ENCODE results near the gene COL4A2.

COL4A2 gene

DNA sequence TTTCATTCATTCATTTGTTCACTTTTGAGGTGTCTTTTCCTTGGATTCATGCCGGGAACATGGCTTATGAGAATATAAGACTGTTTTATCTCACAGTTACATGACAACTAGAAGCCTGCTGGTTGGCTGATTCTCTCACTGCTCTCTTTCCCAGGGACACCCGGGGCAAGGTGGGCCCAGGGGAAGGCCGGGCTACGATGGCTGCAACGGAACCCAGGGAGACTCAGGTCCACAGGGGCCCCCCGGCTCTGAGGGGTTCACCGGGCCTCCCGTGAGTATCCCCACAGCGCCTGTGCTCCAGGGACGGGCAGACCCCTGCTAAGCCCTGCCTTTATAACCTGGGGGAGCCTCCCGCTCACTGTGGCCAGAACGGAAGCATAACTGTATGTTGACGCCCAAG lies 121.2 kb downstream of the COL4A2 start:
- DNase-seq (ENCODE audit: low read depth, low spot score), result no peak
- Histone ChIP-seq H3K9me3 (ENCODE audit: insufficient read depth, low read length) (no peaks in the 10 kb centered on the region), H3K36me3 (ENCODE audit: insufficient read depth, insufficient read length, low read length) (peaks cover 71% of the 10 kb centered on the region), H3K9ac (ENCODE audit: insufficient read length, low read depth) (no peak overlapping the region), H3K4me1 (ENCODE audit: insufficient read depth, insufficient read length) (no peaks in the 10 kb centered on the region), H3K27me3 (ENCODE audit: insufficient read depth, insufficient read length) (no peaks in the 10 kb centered on the region), H3K4me3 (ENCODE audit: insufficient read length, low read depth) (no peak overlapping the region)
- TF ChIP-seq YY1 (IDR thresholded peaks at IDR 0.05; ENCODE audit: insufficient read depth, insufficient read length) (no peak), SUZ12 (IDR thresholded peaks at IDR 0.05; ENCODE audit: extremely low read depth, insufficient read depth, insufficient read length) (no peak), ZNF274 (IDR thresholded peaks at IDR 0.05; ENCODE audit: low read depth, low read length) (no peak)

DNA sequence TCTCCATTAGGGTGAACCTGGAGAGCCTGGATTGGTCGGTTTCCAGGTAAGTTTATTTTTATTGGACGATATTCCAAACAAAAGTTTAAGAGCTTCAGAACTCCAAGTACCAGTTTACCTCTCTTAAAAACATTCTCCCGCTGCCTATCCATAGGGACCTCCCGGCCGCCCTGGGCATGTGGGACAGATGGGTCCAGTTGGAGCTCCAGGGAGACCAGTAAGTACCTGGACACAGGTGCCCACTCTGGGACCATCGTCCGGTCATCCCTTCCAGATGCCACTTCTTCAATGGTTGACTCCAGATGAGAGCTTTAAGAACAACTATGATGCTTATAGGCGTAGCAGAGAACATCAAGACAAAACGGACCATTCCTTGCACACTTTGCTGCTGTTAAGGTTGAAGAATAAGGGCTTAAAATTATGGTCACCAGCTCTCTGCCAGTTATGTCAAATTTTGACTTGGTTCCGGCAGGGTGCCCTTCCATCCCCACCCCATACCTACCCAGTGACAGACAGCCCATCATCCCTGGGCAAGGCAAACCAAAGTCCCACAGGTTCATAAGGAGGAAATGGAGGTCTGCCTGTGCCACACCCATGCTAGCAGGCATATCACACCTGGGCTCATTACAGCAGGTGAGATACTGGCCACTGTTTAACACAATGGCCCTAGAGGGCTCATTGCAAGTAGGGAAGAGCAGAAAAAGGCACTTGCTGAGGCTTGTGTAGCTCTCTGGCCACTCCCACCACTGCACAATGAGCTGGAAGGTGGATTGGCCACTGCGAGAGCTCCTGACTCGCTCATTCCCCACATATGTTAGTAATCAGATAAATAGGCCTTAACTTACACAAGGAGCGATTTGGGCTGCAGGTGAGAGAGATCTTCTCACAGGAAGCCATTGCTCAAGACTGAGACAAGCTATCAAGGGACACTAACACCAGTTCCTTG lies 123.6 kb downstream of the COL4A2 start:
- Histone ChIP-seq H3K4me3 (ENCODE audit: insufficient read length, low read depth) (no peak overlapping the region), H3K27me3 (ENCODE audit: insufficient read depth, insufficient read length) (no peaks in the 10 kb centered on the region), H3K36me3 (ENCODE audit: insufficient read depth, insufficient read length, low read length) (peaks cover 81% of the 10 kb centered on the region), H3K9me3 (ENCODE audit: insufficient read depth, low read length) (no peaks in the 10 kb centered on the region), H3K4me1 (ENCODE audit: insufficient read depth, insufficient read length) (no peaks in the 10 kb centered on the region), H3K9ac (ENCODE audit: insufficient read length, low read depth) (no peak overlapping the region)
- no peak for DNase-seq (ENCODE audit: low read depth, low spot score)
- no peak for TF ChIP-seq ZNF274 (IDR thresholded peaks at IDR 0.05; ENCODE audit: low read depth, low read length)
- TF ChIP-seq YY1 (IDR thresholded peaks at IDR 0.05; ENCODE audit: insufficient read depth, insufficient read length), result no peak
- TF ChIP-seq SUZ12 (IDR thresholded peaks at IDR 0.05; ENCODE audit: extremely low read depth, insufficient read depth, insufficient read length), result no peak

DNA sequence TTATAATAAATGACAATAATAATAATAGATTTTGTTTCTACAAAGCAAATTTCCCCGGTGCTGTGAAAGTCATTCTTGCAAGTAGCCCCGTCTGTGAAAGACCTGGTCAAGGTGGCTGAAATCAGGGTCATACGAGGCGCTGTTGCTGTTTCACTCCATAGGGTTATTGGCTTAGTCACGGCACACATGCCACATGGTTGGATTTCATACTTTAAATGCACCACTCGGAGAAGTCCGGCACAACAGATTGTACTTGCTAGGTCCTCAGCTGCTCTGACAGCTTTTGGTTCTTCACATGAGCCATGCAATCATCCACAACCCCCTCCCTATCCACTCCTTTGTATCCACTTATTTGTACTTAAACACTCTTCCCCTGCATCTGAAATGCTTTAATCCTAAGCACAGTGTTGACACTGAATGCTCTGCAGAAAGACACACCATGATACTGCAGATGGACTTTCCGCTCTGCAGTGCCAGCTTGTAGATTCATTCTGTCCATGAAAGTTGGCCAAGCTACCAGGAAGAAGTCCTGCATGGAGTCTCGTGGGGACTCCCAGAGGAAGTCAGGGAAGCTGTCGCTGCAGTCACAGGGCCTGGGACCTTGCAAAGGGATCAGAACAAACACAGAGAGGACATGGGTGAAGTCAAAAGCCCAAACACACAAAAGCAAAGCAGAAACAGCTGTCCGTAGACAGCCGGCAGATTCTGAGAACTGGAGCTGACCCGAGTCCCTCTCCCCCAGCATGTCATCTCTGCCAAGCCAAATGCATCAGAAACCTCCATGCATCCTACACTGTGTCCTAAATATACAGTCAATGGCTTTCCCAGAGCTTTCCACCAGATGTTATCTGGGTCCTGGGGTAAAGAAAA lies 124.6 kb downstream of the COL4A2 start:
- Histone ChIP-seq H3K4me1 (ENCODE audit: insufficient read depth, insufficient read length) (no peaks in the 10 kb centered on the region), H3K4me3 (ENCODE audit: insufficient read length, low read depth) (no peak overlapping the region), H3K27me3 (ENCODE audit: insufficient read depth, insufficient read length) (no peaks in the 10 kb centered on the region), H3K9me3 (ENCODE audit: insufficient read depth, low read length) (no peaks in the 10 kb centered on the region), H3K36me3 (ENCODE audit: insufficient read depth, insufficient read length, low read length) (peaks cover 85% of the 10 kb centered on the region), H3K9ac (ENCODE audit: insufficient read length, low read depth) (no peak overlapping the region)
- TF ChIP-seq YY1 (IDR thresholded peaks at IDR 0.05; ENCODE audit: insufficient read depth, insufficient read length) (no peak), ZNF274 (IDR thresholded peaks at IDR 0.05; ENCODE audit: low read depth, low read length) (no peak), SUZ12 (IDR thresholded peaks at IDR 0.05; ENCODE audit: extremely low read depth, insufficient read depth, insufficient read length) (no peak)
- no peak for DNase-seq (ENCODE audit: low read depth, low spot score)

DNA sequence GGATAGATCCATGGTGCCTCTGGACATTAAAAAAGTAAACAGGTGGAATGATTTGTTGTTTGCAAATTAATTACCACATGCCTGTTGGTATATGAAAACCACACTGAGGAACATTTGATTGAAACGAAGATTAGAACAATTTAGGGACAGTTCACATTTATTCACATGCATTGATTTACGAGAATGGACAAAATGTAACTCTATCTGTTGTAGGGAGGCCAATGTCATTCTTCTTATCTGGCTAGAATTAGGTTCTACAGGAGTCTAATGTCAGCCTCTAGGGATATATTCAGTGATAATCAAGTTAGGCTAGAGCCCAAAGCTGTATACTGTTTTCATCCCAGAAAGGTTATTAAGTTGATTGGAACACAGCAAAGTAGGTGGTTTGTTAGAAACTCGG lies 125.4 kb downstream of the COL4A2 start:
- Histone ChIP-seq H3K36me3 (ENCODE audit: insufficient read depth, insufficient read length, low read length) (peaks cover 89% of the 10 kb centered on the region), H3K9ac (ENCODE audit: insufficient read length, low read depth) (no peak overlapping the region), H3K4me3 (ENCODE audit: insufficient read length, low read depth) (no peak overlapping the region), H3K4me1 (ENCODE audit: insufficient read depth, insufficient read length) (no peaks in the 10 kb centered on the region), H3K27me3 (ENCODE audit: insufficient read depth, insufficient read length) (no peaks in the 10 kb centered on the region), H3K9me3 (ENCODE audit: insufficient read depth, low read length) (no peaks in the 10 kb centered on the region)
- DNase-seq (ENCODE audit: low read depth, low spot score), result no peak
- TF ChIP-seq YY1 (IDR thresholded peaks at IDR 0.05; ENCODE audit: insufficient read depth, insufficient read length), result no peak
- TF ChIP-seq SUZ12 (IDR thresholded peaks at IDR 0.05; ENCODE audit: extremely low read depth, insufficient read depth, insufficient read length), result no peak
- TF ChIP-seq ZNF274 (IDR thresholded peaks at IDR 0.05; ENCODE audit: low read depth, low read length), result no peak

DNA sequence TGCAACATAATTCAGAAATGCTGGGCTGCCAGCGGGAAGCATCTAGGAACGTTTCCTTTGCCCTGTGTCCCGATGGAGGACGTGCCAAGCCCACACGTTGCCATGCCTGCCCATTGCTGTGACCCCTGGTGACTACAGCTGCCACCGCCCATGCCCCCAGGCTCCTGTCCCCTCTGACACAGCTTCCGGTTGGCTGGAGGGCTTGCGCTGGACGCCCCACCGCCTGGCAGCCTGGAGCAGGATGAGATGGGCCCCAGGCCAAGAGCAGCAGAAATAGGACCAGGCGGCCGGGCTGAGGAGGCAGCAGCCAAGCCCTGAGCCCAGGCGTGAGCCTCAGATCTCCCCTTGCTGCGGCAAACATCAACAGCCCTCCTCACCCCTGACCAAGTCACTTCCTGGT lies 125.9 kb downstream of the COL4A2 start:
- no peak for DNase-seq (ENCODE audit: low read depth, low spot score)
- peaks cover 89% of the 10 kb centered on the region for H3K36me3 ChIP-seq (ENCODE audit: insufficient read depth, insufficient read length, low read length)
- H3K4me3 ChIP-seq (ENCODE audit: insufficient read length, low read depth), result no peak overlapping the region
- no peaks in the 10 kb centered on the region for H3K9me3 ChIP-seq (ENCODE audit: insufficient read depth, low read length)
- H3K27me3 ChIP-seq (ENCODE audit: insufficient read depth, insufficient read length), result no peaks in the 10 kb centered on the region
- H3K4me1 ChIP-seq (ENCODE audit: insufficient read depth, insufficient read length), result no peaks in the 10 kb centered on the region
- H3K9ac ChIP-seq (ENCODE audit: insufficient read length, low read depth), result no peak overlapping the region
- no peak for TF ChIP-seq ZNF274 (IDR thresholded peaks at IDR 0.05; ENCODE audit: low read depth, low read length)
- TF ChIP-seq SUZ12 (IDR thresholded peaks at IDR 0.05; ENCODE audit: extremely low read depth, insufficient read depth, insufficient read length), result no peak
- no peak for TF ChIP-seq YY1 (IDR thresholded peaks at IDR 0.05; ENCODE audit: insufficient read depth, insufficient read length)

DNA sequence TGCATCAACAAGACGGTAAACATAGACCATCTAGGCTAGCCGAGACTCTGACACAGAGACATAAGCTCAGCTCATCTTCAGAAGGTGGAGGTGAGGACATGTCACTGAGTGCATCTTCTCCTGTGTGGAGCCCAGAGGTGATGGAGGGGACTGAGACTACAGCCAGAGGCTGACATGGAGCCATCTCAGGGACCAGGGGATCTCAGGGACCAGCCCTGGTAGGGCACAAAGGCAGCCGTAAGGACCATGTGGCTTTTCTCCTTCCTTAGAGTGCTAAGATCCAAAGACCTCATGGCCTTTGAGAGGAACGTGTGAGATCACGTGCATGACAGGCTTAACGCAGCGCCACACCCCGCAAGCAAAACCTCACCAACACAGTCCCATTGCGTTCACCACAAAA lies 127.5 kb downstream of the COL4A2 start:
- no peak for DNase-seq (ENCODE audit: low read depth, low spot score)
- H3K36me3 ChIP-seq (ENCODE audit: insufficient read depth, insufficient read length, low read length), result peaks cover 88% of the 10 kb centered on the region
- no peak overlapping the region for H3K4me3 ChIP-seq (ENCODE audit: insufficient read length, low read depth)
- TF ChIP-seq YY1 (IDR thresholded peaks at IDR 0.05; ENCODE audit: insufficient read depth, insufficient read length) (no peak), SUZ12 (IDR thresholded peaks at IDR 0.05; ENCODE audit: extremely low read depth, insufficient read depth, insufficient read length) (no peak), ZNF274 (IDR thresholded peaks at IDR 0.05; ENCODE audit: low read depth, low read length) (no peak)
- H3K27me3 ChIP-seq (ENCODE audit: insufficient read depth, insufficient read length), result no peaks in the 10 kb centered on the region
- no peaks in the 10 kb centered on the region for H3K9me3 ChIP-seq (ENCODE audit: insufficient read depth, low read length)
- H3K9ac ChIP-seq (ENCODE audit: insufficient read length, low read depth), result no peak overlapping the region
- no peaks in the 10 kb centered on the region for H3K4me1 ChIP-seq (ENCODE audit: insufficient read depth, insufficient read length)

DNA sequence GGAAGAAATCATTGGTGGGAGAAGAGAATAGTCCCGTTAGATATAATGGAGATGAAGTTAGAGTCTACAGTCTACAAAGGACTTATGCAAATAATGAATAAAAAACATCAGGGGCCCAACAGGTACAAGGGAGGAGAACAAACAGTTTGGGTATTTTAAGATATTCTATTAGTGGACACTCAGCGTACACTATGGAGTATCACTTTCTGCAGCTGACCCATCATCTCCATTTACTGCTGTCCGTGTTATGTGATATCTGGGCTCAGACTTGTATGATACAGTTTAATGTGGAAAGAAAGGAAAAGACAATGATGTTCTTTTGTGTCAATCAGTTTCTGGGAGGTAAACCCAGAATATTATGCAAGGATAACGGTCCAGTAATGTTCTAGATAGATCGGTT lies 128.2 kb downstream of the COL4A2 start:
- Histone ChIP-seq H3K27me3 (ENCODE audit: insufficient read depth, insufficient read length) (no peaks in the 10 kb centered on the region), H3K9me3 (ENCODE audit: insufficient read depth, low read length) (no peaks in the 10 kb centered on the region), H3K4me3 (ENCODE audit: insufficient read length, low read depth) (no peak overlapping the region), H3K4me1 (ENCODE audit: insufficient read depth, insufficient read length) (no peaks in the 10 kb centered on the region), H3K36me3 (ENCODE audit: insufficient read depth, insufficient read length, low read length) (peaks cover 89% of the 10 kb centered on the region), H3K9ac (ENCODE audit: insufficient read length, low read depth) (no peak overlapping the region)
- DNase-seq (ENCODE audit: low read depth, low spot score), result no peak
- TF ChIP-seq ZNF274 (IDR thresholded peaks at IDR 0.05; ENCODE audit: low read depth, low read length) (no peak), SUZ12 (IDR thresholded peaks at IDR 0.05; ENCODE audit: extremely low read depth, insufficient read depth, insufficient read length) (no peak)
